Natural killer cell (primary cell): Measurements from ENCODE around the gene PEX12. TPM values are rescaled to one million over a fixed set of nuclear protein-coding genes. Genes with fewer than 3 reads are reported as not detected.

Experiments
- ATAC-seq, 3 donors: fragments of 150-1000 bp in 2 of 3; fragments of 200-7000 bp in 1 of 3; cut with Tn5 transposase; 1 replicate in 1 of 3; 2 replicates in 2 of 3; pipeline ENCODE4 v1.10.0; 2021; ENCODE audit warnings: mild to moderate bottlenecking in 2 of 3, moderate library complexity in 2 of 3
- DNase-seq, 2 donors: peaks; one replicate each; pipeline versions ENCODE4 v3.0.0 to v3.0.0-alpha.2; 2013 to 2021; ENCODE audit warnings: mixed read lengths in 1 of 2
- H3K27ac ChIP-seq: one replicate; pipeline ENCODE4 v1.5.1; 2013; ENCODE audit warnings: mild to moderate bottlenecking, low read length
- H3K27me3 ChIP-seq: one replicate; pipeline ENCODE4 v1.6.1; 2013; ENCODE audit warnings: low read length; ENCODE audit not compliant: control insufficient read depth, insufficient read depth
- H3K36me3 ChIP-seq: one replicate; pipeline ENCODE4 v1.6.1; 2013; ENCODE audit warnings: low read length; ENCODE audit not compliant: control insufficient read depth, insufficient read depth
- H3K4me1 ChIP-seq: one replicate; pipeline ENCODE4 v1.6.1; 2013; ENCODE audit warnings: low read length; ENCODE audit not compliant: control insufficient read depth, insufficient read depth
- H3K4me3 ChIP-seq: one replicate; pipeline ENCODE4 v1.5.1; 2013; ENCODE audit warnings: low read length
- H3K9me3 ChIP-seq: one replicate; pipeline ENCODE4 v1.6.1; 2013; ENCODE audit warnings: low read length; ENCODE audit not compliant: control insufficient read depth, insufficient read depth
- H3K27ac Mint-ChIP-seq, 2 donors: one replicate each; pipeline ENCODE4 v1.8.0; 2022; ENCODE audit warnings: mild to moderate bottlenecking in 2 of 2, mixed read lengths in 2 of 2, moderate library complexity in 1 of 2
- H3K27me3 Mint-ChIP-seq, 2 donors: one replicate each; pipeline ENCODE4 v1.8.0; 2022; ENCODE audit warnings: low read depth in 2 of 2, mixed read lengths in 2 of 2
- H3K36me3 Mint-ChIP-seq: one replicate; pipeline ENCODE4 v1.8.0; 2022; ENCODE audit warnings: mixed read lengths
- H3K4me1 Mint-ChIP-seq, 2 donors: one replicate each; pipeline ENCODE4 v1.8.0; 2022; ENCODE audit warnings: mixed read lengths in 2 of 2
- H3K4me3 Mint-ChIP-seq: one replicate; pipeline ENCODE4 v1.8.0; 2022; ENCODE audit warnings: mild to moderate bottlenecking, moderate library complexity, mixed read lengths
- H3K9me3 Mint-ChIP-seq, 2 donors: one replicate each; pipeline ENCODE4 v1.8.0; 2022; ENCODE audit warnings: mixed read lengths in 2 of 2
- WGBS: methylation state at CpG from one replicate; pipeline ENCODE4 v1.1.7; 2013; ENCODE audit warnings: missing lambda C conversion rate; ENCODE audit not compliant: insufficient coverage; 5-methylcytosine and 5-hydroxymethylcytosine counted together
- intact Hi-C: fragments of 100-400 bp; cut with micrococcal nuclease; formaldehyde crosslinking; loops from one replicate; pipeline ENCODE4 v1.14.2; 2022
- total RNA-seq, 4 donors: library from RNA; stranded (reverse); fragments of 120-200 nt in 1 of 4; gene quantifications; one replicate each; pipeline versions ENCODE4 v1.2.3 to v1.2.4, GENCODE V29; 2013 to 2022
- TF ChIP-seq, protein P1 (sequence below): fragments of 200-600 bp; IDR thresholded peaks from one replicate; pipeline ENCODE4 v1.8.0; 2022; ENCODE audit warnings: antibody characterized with exemption

Gene PEX12
- total RNA-seq, 3 donors from 2014 or later (not counting 1 experiment from before 2014, with no cell fraction given), result 2.5 to 3.0 (median 2.9) TPM

GRCh38 chr17:35618628-35619027, 40.3 kb upstream of the PEX12 start:
- TF ChIP-seq, protein P1, sequence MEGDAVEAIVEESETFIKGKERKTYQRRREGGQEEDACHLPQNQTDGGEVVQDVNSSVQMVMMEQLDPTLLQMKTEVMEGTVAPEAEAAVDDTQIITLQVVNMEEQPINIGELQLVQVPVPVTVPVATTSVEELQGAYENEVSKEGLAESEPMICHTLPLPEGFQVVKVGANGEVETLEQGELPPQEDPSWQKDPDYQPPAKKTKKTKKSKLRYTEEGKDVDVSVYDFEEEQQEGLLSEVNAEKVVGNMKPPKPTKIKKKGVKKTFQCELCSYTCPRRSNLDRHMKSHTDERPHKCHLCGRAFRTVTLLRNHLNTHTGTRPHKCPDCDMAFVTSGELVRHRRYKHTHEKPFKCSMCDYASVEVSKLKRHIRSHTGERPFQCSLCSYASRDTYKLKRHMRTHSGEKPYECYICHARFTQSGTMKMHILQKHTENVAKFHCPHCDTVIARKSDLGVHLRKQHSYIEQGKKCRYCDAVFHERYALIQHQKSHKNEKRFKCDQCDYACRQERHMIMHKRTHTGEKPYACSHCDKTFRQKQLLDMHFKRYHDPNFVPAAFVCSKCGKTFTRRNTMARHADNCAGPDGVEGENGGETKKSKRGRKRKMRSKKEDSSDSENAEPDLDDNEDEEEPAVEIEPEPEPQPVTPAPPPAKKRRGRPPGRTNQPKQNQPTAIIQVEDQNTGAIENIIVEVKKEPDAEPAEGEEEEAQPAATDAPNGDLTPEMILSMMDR, result no peak
- no peak overlapping the region for H3K4me3 ChIP-seq
- H3K4me1 ChIP-seq, result no peaks in the 10 kb centered on the region
- no peak for DNase-seq
- intact Hi-C loops, result no loop called here
- Mint-ChIP-seq H3K27me3 (no peaks in the 10 kb centered on the region), H3K4me3 (no peak overlapping the region), H3K9me3 (no peaks in the 10 kb centered on the region), H3K27ac (peak overlapping the region in 1 of 2 donors; percentile 3), H3K4me1 (no peaks in the 10 kb centered on the region), H3K36me3 (no peaks in the 10 kb centered on the region)
- H3K27me3 ChIP-seq, result no peaks in the 10 kb centered on the region
- no peak overlapping the region for H3K27ac ChIP-seq
- ATAC-seq, result no peak
- H3K9me3 ChIP-seq, result no peaks in the 10 kb centered on the region
- H3K36me3 ChIP-seq, result peaks cover 17% of the 10 kb centered on the region

DNA sequence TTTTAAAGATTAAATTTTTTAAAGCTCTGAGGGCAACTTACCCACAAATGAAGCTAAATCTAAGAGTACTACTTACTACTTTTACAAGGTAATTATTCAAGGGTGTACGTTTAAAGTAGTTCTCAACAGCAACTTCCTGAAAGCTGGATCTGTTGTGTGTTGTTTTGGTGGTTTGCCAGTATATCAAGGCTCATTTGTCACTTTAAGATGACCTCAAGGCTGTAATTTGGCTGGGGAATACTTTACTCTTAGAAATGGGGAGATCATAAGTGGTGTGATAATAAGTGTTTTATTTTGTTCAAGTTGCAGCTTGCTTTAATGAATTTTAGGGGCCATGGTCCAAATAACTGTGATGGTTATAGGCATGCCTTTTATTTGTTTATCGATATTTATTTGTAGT, 39.1 kb upstream of the PEX12 start:
- intact Hi-C loops, result no loop called here
- DNase-seq (no peak), ATAC-seq (no peak)
- Mint-ChIP-seq H3K27me3 (no peaks in the 10 kb centered on the region), H3K4me1 (no peaks in the 10 kb centered on the region), H3K36me3 (no peaks in the 10 kb centered on the region), H3K9me3 (no peaks in the 10 kb centered on the region), H3K4me3 (no peak overlapping the region), H3K27ac (no peak overlapping the region)
- 71% methylated on average over 1 of the region's 2 CpGs for WGBS
- no peak overlapping the region for H3K4me3 ChIP-seq
- no peaks in the 10 kb centered on the region for H3K9me3 ChIP-seq
- no peaks in the 10 kb centered on the region for H3K27me3 ChIP-seq
- no peak overlapping the region for H3K27ac ChIP-seq
- TF ChIP-seq, protein P1, result no peak
- peaks cover 17% of the 10 kb centered on the region for H3K36me3 ChIP-seq
- no peaks in the 10 kb centered on the region for H3K4me1 ChIP-seq

DNA sequence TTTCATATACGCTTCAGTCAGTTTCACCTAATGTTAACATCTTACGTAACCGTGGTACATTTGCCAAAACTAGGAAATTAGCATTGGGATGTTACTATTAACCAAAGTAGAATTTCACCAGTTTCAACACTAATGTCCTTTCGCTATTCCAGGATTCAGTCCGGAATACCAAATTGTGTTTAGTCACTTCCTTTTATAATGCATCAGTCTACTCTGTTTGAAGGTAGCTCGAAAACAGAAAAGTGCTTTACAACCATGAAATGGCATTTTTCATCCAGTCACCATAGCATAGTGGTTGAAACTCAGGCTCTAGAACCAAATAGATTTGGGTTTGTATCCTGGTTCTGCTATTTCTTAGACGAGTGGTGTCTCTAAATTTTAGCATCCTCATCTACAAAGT, 38.2 kb upstream of the PEX12 start:
- ATAC-seq, result no peak
- DNase-seq, result no peak
- Mint-ChIP-seq H3K36me3 (no peaks in the 10 kb centered on the region), H3K4me1 (no peaks in the 10 kb centered on the region), H3K27ac (no peak overlapping the region), H3K27me3 (no peaks in the 10 kb centered on the region), H3K4me3 (no peak overlapping the region), H3K9me3 (no peaks in the 10 kb centered on the region)
- Histone ChIP-seq H3K36me3 (peaks cover 23% of the 10 kb centered on the region), H3K27ac (no peak overlapping the region), H3K4me1 (no peaks in the 10 kb centered on the region), H3K27me3 (no peaks in the 10 kb centered on the region), H3K4me3 (no peak overlapping the region), H3K9me3 (no peaks in the 10 kb centered on the region)
- TF ChIP-seq, protein P1, result no peak
- 78% methylated on average over 6 of the region's 7 CpGs for WGBS
- intact Hi-C loops, result no loop called here

DNA sequence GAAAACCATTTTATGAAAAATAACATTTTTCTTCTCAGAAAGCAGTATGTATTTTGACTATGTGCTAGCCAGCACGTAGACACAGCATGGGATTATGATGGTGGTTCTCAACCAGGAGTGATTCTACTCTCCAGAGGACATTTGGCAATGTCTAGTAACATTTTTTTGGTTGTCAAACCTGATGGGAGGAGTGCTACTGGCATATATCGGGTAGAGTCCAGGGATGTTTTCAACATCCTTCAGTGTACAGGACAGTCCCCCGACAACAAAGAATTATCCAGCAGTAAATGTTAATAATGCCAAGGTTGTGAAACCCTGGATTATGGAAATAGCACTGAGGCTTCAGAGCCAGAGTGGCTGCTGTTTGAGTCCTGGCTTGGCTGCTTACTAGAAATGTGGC, 36.4 kb upstream of the PEX12 start:
- intact Hi-C loops, result no loop called here
- 95% methylated on average over 3 of the region's 3 CpGs for WGBS
- Mint-ChIP-seq H3K4me3 (no peak overlapping the region), H3K36me3 (no peaks in the 10 kb centered on the region), H3K9me3 (no peaks in the 10 kb centered on the region), H3K27ac (no peak overlapping the region), H3K27me3 (no peaks in the 10 kb centered on the region), H3K4me1 (no peaks in the 10 kb centered on the region)
- TF ChIP-seq, protein P1, result no peak
- H3K27ac ChIP-seq, result no peak overlapping the region
- no peak overlapping the region for H3K4me3 ChIP-seq
- DNase-seq, result no peak
- H3K36me3 ChIP-seq, result peaks cover 37% of the 10 kb centered on the region
- no peaks in the 10 kb centered on the region for H3K4me1 ChIP-seq
- H3K27me3 ChIP-seq, result no peaks in the 10 kb centered on the region
- ATAC-seq, result no peak
- H3K9me3 ChIP-seq, result no peaks in the 10 kb centered on the region
